Measurements from ENCODE around the gene DEPDC1B. TPM values are rescaled to one million over a fixed set of nuclear protein-coding genes. Genes with fewer than 3 reads are reported as not detected.
"Not testable (repeated sequence)": the region's sequence is repeated elsewhere in the genome, so short reads cannot be mapped to it uniquely, and the experiment has no call there.

The DEPDC1B gene
- total RNA-seq, 1 donor from 2014 or later: 2.4 TPM

DNA sequence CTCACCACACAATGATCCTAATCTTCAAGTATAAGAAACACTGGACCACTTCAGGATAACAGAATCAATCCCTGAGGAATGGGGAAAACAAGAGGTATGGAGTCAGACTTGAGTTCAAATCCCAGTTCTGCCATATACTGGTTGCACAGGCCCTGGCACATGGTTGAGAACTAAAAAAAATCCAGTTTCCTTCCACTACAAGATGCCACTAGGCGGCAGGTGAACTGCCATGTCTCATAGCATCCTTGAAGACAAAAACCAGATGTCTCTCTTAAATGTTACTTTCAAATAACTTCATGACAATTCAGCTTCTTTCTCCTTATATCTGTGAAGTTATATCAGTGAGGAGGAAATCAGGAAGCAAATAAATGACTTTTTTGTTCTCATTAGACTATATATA lies 11.0 kb downstream of the DEPDC1B start:
- Histone ChIP-seq H3K27me3 (no peaks in the 10 kb centered on the region), H3K4me3 (no peak overlapping the region), H3K9me3 (no peaks in the 10 kb centered on the region), H3K27ac (no peak overlapping the region), H3K4me1 (no peaks in the 10 kb centered on the region), H3K36me3 (no peaks in the 10 kb centered on the region)
- no peak for DNase-seq (ENCODE audit: low spot score in 2 of 2)
- intact Hi-C loops (cut with DNase I): no loop called here
- no peak for TF ChIP-seq CTCF (IDR thresholded peaks at IDR 0.05)

- no peak for DNase-seq (ENCODE audit: low spot score in 2 of 2)
- intact Hi-C loops (cut with DNase I): no loop called here
- Histone ChIP-seq H3K4me3 (no peak overlapping the region), H3K27me3 (no peaks in the 10 kb centered on the region), H3K4me1 (no peaks in the 10 kb centered on the region), H3K36me3 (no peaks in the 10 kb centered on the region), H3K27ac (no peak overlapping the region), H3K9me3 (no peaks in the 10 kb centered on the region)
- TF ChIP-seq CTCF (IDR thresholded peaks at IDR 0.05): no peak
Observed at GRCh38 chr5:60687927-60688720, 11.8 kb downstream of the DEPDC1B start.

DNA sequence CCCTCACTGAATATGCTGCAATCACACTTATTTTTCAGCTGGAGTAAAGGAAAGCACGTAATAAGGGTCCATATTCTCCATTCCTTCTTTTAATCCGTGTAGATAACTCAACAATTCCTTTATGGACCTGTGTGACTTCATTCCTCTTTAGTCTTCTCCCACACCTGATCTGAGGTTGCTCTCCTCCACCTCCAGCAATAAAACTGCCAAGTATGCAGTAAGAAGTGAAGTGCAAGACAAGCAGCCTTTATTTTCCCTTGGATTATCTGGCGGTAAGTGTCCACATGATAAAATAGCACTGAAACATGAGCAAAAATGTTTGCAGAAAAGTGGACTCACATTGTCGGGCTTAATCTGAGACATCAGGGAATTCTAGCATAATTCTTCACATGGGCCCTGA lies 13.8 kb downstream of the DEPDC1B start:
- intact Hi-C loops (cut with DNase I): no loop called here
- Histone ChIP-seq H3K4me1 (no peaks in the 10 kb centered on the region), H3K36me3 (no peaks in the 10 kb centered on the region), H3K27me3 (no peaks in the 10 kb centered on the region), H3K9me3 (no peaks in the 10 kb centered on the region), H3K27ac (no peak overlapping the region), H3K4me3 (no peak overlapping the region)
- TF ChIP-seq CTCF (IDR thresholded peaks at IDR 0.05): no peak
- no peak for DNase-seq (ENCODE audit: low spot score in 2 of 2)

- DNase-seq (ENCODE audit: low spot score in 2 of 2): no peak
- no peak overlapping the region for H3K27ac ChIP-seq
- H3K27me3 ChIP-seq: no peaks in the 10 kb centered on the region
- TF ChIP-seq CTCF (IDR thresholded peaks at IDR 0.05): no peak
- H3K4me1 ChIP-seq: no peaks in the 10 kb centered on the region
- no peaks in the 10 kb centered on the region for H3K9me3 ChIP-seq
- H3K36me3 ChIP-seq: no peaks in the 10 kb centered on the region
- intact Hi-C loops (cut with DNase I): no loop called here
- H3K4me3 ChIP-seq: no peak overlapping the region
Observed at GRCh38 chr5:60685700-60686099, 14.3 kb downstream of the DEPDC1B start.

DNA sequence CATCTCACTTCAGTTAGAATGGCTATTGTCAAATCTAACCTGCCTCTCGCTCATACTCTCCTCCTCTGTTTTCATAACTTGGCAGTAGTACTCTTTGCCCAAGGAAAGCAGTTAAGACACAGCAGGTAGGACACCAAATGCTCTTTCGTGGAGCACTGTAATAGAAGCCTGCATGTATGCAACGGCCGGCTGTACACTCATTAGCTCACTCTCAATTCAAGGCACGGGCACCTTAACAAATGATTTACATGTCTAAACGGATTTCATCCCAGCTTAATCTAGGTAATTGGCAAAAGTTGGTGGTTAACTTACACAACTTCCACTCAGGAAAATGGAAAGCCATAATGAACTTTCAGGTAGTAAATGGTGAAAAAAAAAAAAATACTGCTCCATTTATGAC lies 14.9 kb downstream of the DEPDC1B start:
- H3K4me3 ChIP-seq: no peak overlapping the region
- H3K27ac ChIP-seq: no peak overlapping the region
- TF ChIP-seq CTCF (IDR thresholded peaks at IDR 0.05): no peak
- no peak for DNase-seq (ENCODE audit: low spot score in 2 of 2)
- H3K4me1 ChIP-seq: no peaks in the 10 kb centered on the region
- no peaks in the 10 kb centered on the region for H3K27me3 ChIP-seq
- intact Hi-C loops (cut with DNase I): no loop called here
- no peaks in the 10 kb centered on the region for H3K9me3 ChIP-seq
- no peaks in the 10 kb centered on the region for H3K36me3 ChIP-seq

DNA sequence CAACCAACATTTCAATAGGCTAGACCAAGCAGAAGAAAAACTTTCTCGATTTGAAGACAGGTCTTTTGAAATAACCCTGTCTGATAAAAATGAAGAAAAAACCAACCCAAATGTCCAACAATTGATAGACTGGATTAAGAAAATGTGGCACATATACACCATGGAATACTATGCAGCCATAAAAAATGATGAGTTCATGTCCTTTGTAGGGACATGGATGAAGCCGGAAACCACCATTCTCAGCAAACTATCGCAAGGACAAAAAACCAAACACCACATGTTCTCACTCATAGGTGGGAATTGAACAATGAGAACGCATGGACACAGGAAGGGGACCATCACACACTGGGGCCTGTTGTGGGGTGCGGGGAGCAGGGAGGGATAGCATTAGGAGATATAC lies 18.0 kb downstream of the DEPDC1B start:
- H3K4me1 ChIP-seq; H3K27me3 ChIP-seq; H3K36me3 ChIP-seq; DNase-seq (ENCODE audit: low spot score in 2 of 2); intact Hi-C loops (cut with DNase I); H3K9me3 ChIP-seq; H3K4me3 ChIP-seq; H3K27ac ChIP-seq: not testable (repeated sequence)
